Kidney capillary endothelial cell (primary cell): ENCODE data around the gene RSPO1.
"Not testable (repeated sequence)": the region's sequence is repeated elsewhere in the genome, so short reads cannot be mapped to it uniquely, and the experiment has no call there.

ENCODE experiments used
- DNase-seq: peaks from one replicate; pipeline ENCODE4 v3.0.0-alpha.2; 2018; ENCODE audit warnings: low spot score

RSPO1 gene

GRCh38 chr1:37634244-37634991, at the start of gene RSPO1:
Gene RSPO1 (minus strand): TSS chr1:37634892. CDS start chr1:37629661, 5,231 bp downstream.
- no peak for DNase-seq

- DNase-seq = not testable (repeated sequence)
Observed at GRCh38 chr1:37684182-37684581, 49.5 kb upstream of the RSPO1 start.

GRCh38 chr1:37682334-37682987, 47.8 kb upstream of the RSPO1 start:
- DNase-seq = peak; percentile 73

- DNase-seq = no peak
Observed at GRCh38 chr1:37680933-37681332, 46.2 kb upstream of the RSPO1 start.

- no peak for DNase-seq
Observed at GRCh38 chr1:37677808-37678207, 43.1 kb upstream of the RSPO1 start.

- DNase-seq = no peak
Observed at GRCh38 chr1:37677143-37677439, 42.4 kb upstream of the RSPO1 start.

- no peak for DNase-seq
Observed at GRCh38 chr1:37676281-37677142, 41.8 kb upstream of the RSPO1 start.

GRCh38 chr1:37673920-37674319, 39.2 kb upstream of the RSPO1 start:
- DNase-seq = no peak

- DNase-seq = no peak
Observed at GRCh38 chr1:37672136-37672870, 37.6 kb upstream of the RSPO1 start.

GRCh38 chr1:37671261-37671660, 36.6 kb upstream of the RSPO1 start:
- no peak for DNase-seq

GRCh38 chr1:37670133-37670532, 35.4 kb upstream of the RSPO1 start:
- no peak for DNase-seq

- no peak for DNase-seq
Observed at GRCh38 chr1:37667023-37667671, 32.5 kb upstream of the RSPO1 start.

GRCh38 chr1:37666241-37666867, 31.7 kb upstream of the RSPO1 start:
- DNase-seq = no peak

GRCh38 chr1:37663426-37664000, 28.8 kb upstream of the RSPO1 start:
- DNase-seq = no peak

- no peak for DNase-seq
Observed at GRCh38 chr1:37662031-37662755, 27.5 kb upstream of the RSPO1 start.

GRCh38 chr1:37661401-37661800, 26.7 kb upstream of the RSPO1 start:
- no peak for DNase-seq

- no peak for DNase-seq
Observed at GRCh38 chr1:37660664-37661063, 26.0 kb upstream of the RSPO1 start.

GRCh38 chr1:37658486-37658885, 23.8 kb upstream of the RSPO1 start:
- DNase-seq = no peak

GRCh38 chr1:37657620-37658412, 23.1 kb upstream of the RSPO1 start:
- DNase-seq = no peak
